Caco-2 (cell line): ENCODE data around the gene HIGD2A. TPM values are rescaled to one million over a fixed set of nuclear protein-coding genes. Genes with fewer than 3 reads are reported as not detected.
A peak's percentile ranks its signal among the peaks of the same experiment; 100 is the strongest.

Experiments used
- BruUV-seq: library from RNA; stranded (reverse); fragments of 400-500 nt; replicated peaks from 2 replicates; lab custom pipeline; 2021; lab: Mats Ljungman, UMichigan
- CTCF ChIA-PET: fragments of 300-600 bp; sonication (Branson Sonifier 250); formaldehyde crosslinking; loops from one replicate; lab custom pipeline; 2022; ENCODE audit warnings: antibody characterized with exemption; lab: Charles Lee
- POLR2A ChIA-PET: fragments of 300-600 bp; sonication (Branson Sonifier 250); formaldehyde crosslinking; loops from one replicate; lab custom pipeline; 2022; ENCODE audit warnings: antibody characterized with exemption; lab: Charles Lee
- DNase-seq, 2 experiments: peaks; one replicate each; pipeline versions ENCODE4 v3.0.0 to v3.0.0-alpha.2; 2020 to 2022
- H3K27me3 ChIP-seq: replicated peaks from 2 replicates; pipeline ENCODE4 v1.6.0; 2011; ENCODE audit warnings: low read length; ENCODE audit not compliant: control insufficient read depth, insufficient read depth
- H3K36me3 ChIP-seq: 2 replicates; pipeline ENCODE4 v1.5.1; 2011; ENCODE audit warnings: low read length; ENCODE audit not compliant: control insufficient read depth, insufficient read depth
- H3K4me1 ChIP-seq: fragments of 250-450 bp; sonication (Bioruptor Pico); 2 replicates; pipeline ENCODE4 v1.5.1; 2020; ENCODE audit warnings: mild to moderate bottlenecking
- H3K4me3 ChIP-seq: 2 replicates; pipeline ENCODE4 v1.5.1; 2011; ENCODE audit warnings: low read depth, mild to moderate bottlenecking, control low read depth, low read length
- H3K9me3 ChIP-seq: fragments of 250-450 bp; sonication (Bioruptor Pico); 2 replicates; pipeline ENCODE4 v1.5.1; 2020; ENCODE audit warnings: mild to moderate bottlenecking, moderate library complexity
- H3K27ac Mint-ChIP-seq: one replicate; pipeline ENCODE4 v1.8.0; 2022; ENCODE audit warnings: mixed read lengths; ENCODE audit not compliant: unreplicated experiment
- H3K27me3 Mint-ChIP-seq: one replicate; pipeline ENCODE4 v1.8.0; 2022; ENCODE audit warnings: mixed read lengths; ENCODE audit not compliant: insufficient read depth, unreplicated experiment
- H3K36me3 Mint-ChIP-seq: one replicate; pipeline ENCODE4 v1.8.0; 2022; ENCODE audit warnings: mild to moderate bottlenecking, mixed read lengths; ENCODE audit not compliant: insufficient read depth, unreplicated experiment
- H3K4me1 Mint-ChIP-seq: one replicate; pipeline ENCODE4 v1.8.0; 2022; ENCODE audit warnings: low read depth, mixed read lengths; ENCODE audit not compliant: unreplicated experiment
- H3K4me3 Mint-ChIP-seq: one replicate; pipeline ENCODE4 v1.8.0; 2022; ENCODE audit warnings: mild to moderate bottlenecking, moderate library complexity, mixed read lengths; ENCODE audit not compliant: unreplicated experiment
- H3K9me3 Mint-ChIP-seq: one replicate; pipeline ENCODE4 v1.8.0; 2022; ENCODE audit warnings: mixed read lengths; ENCODE audit not compliant: unreplicated experiment
- CTCF ChIP-seq, 2 experiments: fragments of 200-600 bp in 1 of 2; IDR thresholded peaks; 1 replicate in 1 of 2; 2 replicates in 1 of 2; pipeline versions ENCODE4 v1.5.1 to v1.8.0; 2011 to 2022; ENCODE audit warnings: antibody characterized with exemption in 1 of 2, control low read depth in 1 of 2, inconsistent platforms in 1 of 2, low read depth in 1 of 2, low read length in 1 of 2, mild to moderate bottlenecking in 1 of 2, moderate library complexity in 1 of 2; ENCODE audit not compliant: insufficient read depth in 1 of 2, severe bottlenecking in 1 of 2, unreplicated experiment in 1 of 2
- intact Hi-C: fragments of 100-400 bp; cut with micrococcal nuclease; formaldehyde crosslinking; loops from one replicate; pipeline ENCODE4 v1.10.0; 2022; ENCODE audit not compliant: unreplicated experiment
- total RNA-seq: library from RNA; stranded (reverse); gene quantifications from 2 replicates; pipeline ENCODE4 v1.2.3, GENCODE V29; 2022

Gene HIGD2A
- total RNA-seq, 1 experiment from 2014 or later: 110 TPM

GRCh38 chr5:176386491-176386890 is 2.1 kb upstream of the HIGD2A start:
- no peaks in the 10 kb centered on the region for H3K9me3 ChIP-seq
- H3K4me3 ChIP-seq: no peak overlapping the region
- no peaks in the 10 kb centered on the region for H3K27me3 ChIP-seq
- POLR2A ChIA-PET: no interaction called here
- no TSS peak for BruUV-seq
- H3K36me3 Mint-ChIP-seq: peaks cover 90% of the 10 kb centered on the region
- CTCF ChIA-PET: no interaction called here
- H3K4me1 Mint-ChIP-seq: no peaks in the 10 kb centered on the region
- intact Hi-C loops: no loop called here
- no peaks in the 10 kb centered on the region for H3K36me3 ChIP-seq
- H3K4me3 Mint-ChIP-seq: peak overlapping the region; percentile 87
- no peaks in the 10 kb centered on the region for H3K27me3 Mint-ChIP-seq
- H3K4me1 ChIP-seq: peaks cover 4% of the 10 kb centered on the region; the same call in 1 of the 2 replicates
- H3K9me3 Mint-ChIP-seq: no peaks in the 10 kb centered on the region
- H3K27ac Mint-ChIP-seq: no peak overlapping the region
- no peak for TF ChIP-seq CTCF (IDR thresholded peaks at IDR 0.05; ENCODE audit: insufficient read depth in 1 of 2, low read depth in 1 of 2, low read length in 1 of 2, severe bottlenecking in 1 of 2, unreplicated experiment in 1 of 2)
- DNase-seq: no peak

- Mint-ChIP-seq H3K27ac (peak overlapping the region; percentile 98), H3K27me3 (no peaks in the 10 kb centered on the region), H3K36me3 (peaks cover 85% of the 10 kb centered on the region), H3K4me3 (peak overlapping the region; percentile 87), H3K4me1 (no peaks in the 10 kb centered on the region), H3K9me3 (no peaks in the 10 kb centered on the region)
- CTCF ChIA-PET: interaction anchor here (1.2 kb wide), 1 partner anchor 658 kb away, joined by 5 read pairs; no protein-coding TSS in a partner anchor
- Histone ChIP-seq H3K4me1 (peaks cover 4% of the 10 kb centered on the region; the same call in 1 of the 2 replicates), H3K27me3 (no peaks in the 10 kb centered on the region), H3K36me3 (no peaks in the 10 kb centered on the region), H3K4me3 (peak overlapping the region; percentile 88), H3K9me3 (no peaks in the 10 kb centered on the region)
- no TSS peak for BruUV-seq
- intact Hi-C loops: no loop called here
- TF ChIP-seq CTCF (IDR thresholded peaks at IDR 0.05; ENCODE audit: insufficient read depth in 1 of 2, low read depth in 1 of 2, low read length in 1 of 2, severe bottlenecking in 1 of 2, unreplicated experiment in 1 of 2): no peak
- no peak for DNase-seq
- POLR2A ChIA-PET: interaction anchor here (0.6 to 1.8 kb wide), 2 partner anchors 26 to 150 kb away, joined by 3 to 6 read pairs; partner anchors contain the start of genes KIAA1191 and RNF44
Measured at GRCh38 chr5:176387384-176387925, 1.1 kb upstream of the HIGD2A start.

- peak overlapping the region; percentile 98 for H3K27ac Mint-ChIP-seq
- DNase-seq: peak; percentile 54 to 63
- CTCF ChIA-PET: interaction anchor here (1.2 kb wide), 1 partner anchor 658 kb away, joined by 5 read pairs; no protein-coding TSS in a partner anchor
- peak overlapping the region; percentile 87 for H3K4me3 Mint-ChIP-seq
- no peak for TF ChIP-seq CTCF (IDR thresholded peaks at IDR 0.05; ENCODE audit: insufficient read depth in 1 of 2, low read depth in 1 of 2, low read length in 1 of 2, severe bottlenecking in 1 of 2, unreplicated experiment in 1 of 2)
- peaks cover 80% of the 10 kb centered on the region for H3K36me3 Mint-ChIP-seq
- peak overlapping the region; percentile 88 for H3K4me3 ChIP-seq
- no peaks in the 10 kb centered on the region for H3K27me3 ChIP-seq
- H3K27me3 Mint-ChIP-seq: no peaks in the 10 kb centered on the region
- BruUV-seq: TSS peak; percentile 43
- no peaks in the 10 kb centered on the region for H3K9me3 Mint-ChIP-seq
- POLR2A ChIA-PET: interaction anchor here (0.6 to 1.8 kb wide), 4 partner anchors 9 to 159 kb away, joined by 3 to 14 read pairs (median 4); partner anchors contain the start of genes KIAA1191 and RNF44
- peaks cover 4% of the 10 kb centered on the region; the same call in 1 of the 2 replicates for H3K4me1 ChIP-seq
- no peaks in the 10 kb centered on the region for H3K9me3 ChIP-seq
- H3K36me3 ChIP-seq: no peaks in the 10 kb centered on the region
- H3K4me1 Mint-ChIP-seq: no peaks in the 10 kb centered on the region
- intact Hi-C loops: loop anchor here (2.0 kb wide), 1 partner anchor 61 kb away; the partner anchor contains the start of gene FAF2
Measured at GRCh38 chr5:176388003-176388443, 528 bp upstream of the HIGD2A start.
